ENCODE measurements around the gene SNX9.

SNX9 gene

GRCh38 chr6:157982563-157983405 is 159.7 kb downstream of the SNX9 start:
- TF ChIP-seq CTCF (IDR thresholded peaks at IDR 0.05; ENCODE audit: low read length) (peak; percentile 23; the same call in 1 of the 2 replicates), EZH2 (IDR thresholded peaks at IDR 0.05; ENCODE audit: borderline replicate concordance, low read length) (no peak)
- H3F3A ChIP-seq (ENCODE audit: insufficient read depth, low read length), result no peaks in the 10 kb centered on the region
- peak overlapping the region; percentile 75 for H3K4me3 ChIP-seq (ENCODE audit: low read depth, low read length, poor library complexity, severe bottlenecking)
- H3K79me2 ChIP-seq (ENCODE audit: insufficient read depth, low read length), result no peaks in the 10 kb centered on the region
- H3K4me2 ChIP-seq (ENCODE audit: low read length), result peak overlapping the region; percentile 94
- peak overlapping the region; percentile 69; the same call in 1 of the 2 replicates for H3K9ac ChIP-seq (ENCODE audit: low read length)
- no peaks in the 10 kb centered on the region for H3K9me2 ChIP-seq (ENCODE audit: low read depth, low read length)
- no peaks in the 10 kb centered on the region for H3K9me3 ChIP-seq (ENCODE audit: low read length)
- H4K20me1 ChIP-seq (ENCODE audit: insufficient read depth, low read length), result no peaks in the 10 kb centered on the region
- no peaks in the 10 kb centered on the region for H3K36me3 ChIP-seq (ENCODE audit: insufficient read depth, low read length)
- H3K27ac ChIP-seq (ENCODE audit: low read depth, low read length, poor library complexity, severe bottlenecking), result no peak overlapping the region
- H3K4me1 ChIP-seq (ENCODE audit: insufficient read depth, low read length, severe bottlenecking), result peaks cover 16% of the 10 kb centered on the region
- no peak overlapping the region for H2AFZ ChIP-seq (ENCODE audit: low read length)
- H3K27me3 ChIP-seq (ENCODE audit: insufficient read depth, low read length), result peaks cover 13% of the 10 kb centered on the region; the same call in 1 of the 2 replicates

- H3K79me2 ChIP-seq (ENCODE audit: insufficient read depth, low read length), result no peaks in the 10 kb centered on the region
- H4K20me1 ChIP-seq (ENCODE audit: insufficient read depth, low read length), result no peaks in the 10 kb centered on the region
- H3K9me3 ChIP-seq (ENCODE audit: low read length), result no peaks in the 10 kb centered on the region
- H2AFZ ChIP-seq (ENCODE audit: low read length), result no peak overlapping the region
- no peak overlapping the region for H3K4me3 ChIP-seq (ENCODE audit: low read depth, low read length, poor library complexity, severe bottlenecking)
- H3K9me2 ChIP-seq (ENCODE audit: low read depth, low read length), result no peaks in the 10 kb centered on the region
- no peak overlapping the region for H3K9ac ChIP-seq (ENCODE audit: low read length)
- H3F3A ChIP-seq (ENCODE audit: insufficient read depth, low read length), result no peaks in the 10 kb centered on the region
- H3K36me3 ChIP-seq (ENCODE audit: insufficient read depth, low read length), result no peaks in the 10 kb centered on the region
- H3K27ac ChIP-seq (ENCODE audit: low read depth, low read length, poor library complexity, severe bottlenecking), result no peak overlapping the region
- H3K27me3 ChIP-seq (ENCODE audit: insufficient read depth, low read length), result peaks cover 13% of the 10 kb centered on the region; the same call in 1 of the 2 replicates
- peaks cover 16% of the 10 kb centered on the region for H3K4me1 ChIP-seq (ENCODE audit: insufficient read depth, low read length, severe bottlenecking)
- no peak overlapping the region for H3K4me2 ChIP-seq (ENCODE audit: low read length)
- TF ChIP-seq EZH2 (IDR thresholded peaks at IDR 0.05; ENCODE audit: borderline replicate concordance, low read length) (no peak), CTCF (IDR thresholded peaks at IDR 0.05; ENCODE audit: low read length) (no peak)
Measured at GRCh38 chr6:157983406-157984119, 160.5 kb downstream of the SNX9 start.

GRCh38 chr6:157984128-157984527 is 161.1 kb downstream of the SNX9 start:
- TF ChIP-seq EZH2 (IDR thresholded peaks at IDR 0.05; ENCODE audit: borderline replicate concordance, low read length) (no peak), CTCF (IDR thresholded peaks at IDR 0.05; ENCODE audit: low read length) (no peak)
- Histone ChIP-seq H3K79me2 (ENCODE audit: insufficient read depth, low read length) (no peaks in the 10 kb centered on the region), H3K27ac (ENCODE audit: low read depth, low read length, poor library complexity, severe bottlenecking) (no peak overlapping the region), H3K4me3 (ENCODE audit: low read depth, low read length, poor library complexity, severe bottlenecking) (no peak overlapping the region), H3K9ac (ENCODE audit: low read length) (no peak overlapping the region), H2AFZ (ENCODE audit: low read length) (no peak overlapping the region), H3K27me3 (ENCODE audit: insufficient read depth, low read length) (peaks cover 13% of the 10 kb centered on the region; the same call in 1 of the 2 replicates), H4K20me1 (ENCODE audit: insufficient read depth, low read length) (no peaks in the 10 kb centered on the region), H3K4me2 (ENCODE audit: low read length) (no peak overlapping the region), H3F3A (ENCODE audit: insufficient read depth, low read length) (no peaks in the 10 kb centered on the region), H3K9me3 (ENCODE audit: low read length) (no peaks in the 10 kb centered on the region), H3K36me3 (ENCODE audit: insufficient read depth, low read length) (no peaks in the 10 kb centered on the region), H3K9me2 (ENCODE audit: low read depth, low read length) (no peaks in the 10 kb centered on the region), H3K4me1 (ENCODE audit: insufficient read depth, low read length, severe bottlenecking) (peaks cover 16% of the 10 kb centered on the region)
